Activated CD4-positive, alpha-beta T cell treated with anti-CD3 and anti-CD28 coated beads, Interleukin-2, amount 50 U/mL, for 24 hours (primary cell): Measurements from ENCODE around the gene KCP.
A peak's percentile ranks its signal among the peaks of the same experiment; 100 is the strongest.

Experiments
- DNase-seq, 2 donors: peaks; one replicate each; pipeline ENCODE4 v3.0.0-alpha.2; 2020; ENCODE audit warnings: low read depth in 1 of 2, low spot score in 1 of 2

KCP gene

DNA sequence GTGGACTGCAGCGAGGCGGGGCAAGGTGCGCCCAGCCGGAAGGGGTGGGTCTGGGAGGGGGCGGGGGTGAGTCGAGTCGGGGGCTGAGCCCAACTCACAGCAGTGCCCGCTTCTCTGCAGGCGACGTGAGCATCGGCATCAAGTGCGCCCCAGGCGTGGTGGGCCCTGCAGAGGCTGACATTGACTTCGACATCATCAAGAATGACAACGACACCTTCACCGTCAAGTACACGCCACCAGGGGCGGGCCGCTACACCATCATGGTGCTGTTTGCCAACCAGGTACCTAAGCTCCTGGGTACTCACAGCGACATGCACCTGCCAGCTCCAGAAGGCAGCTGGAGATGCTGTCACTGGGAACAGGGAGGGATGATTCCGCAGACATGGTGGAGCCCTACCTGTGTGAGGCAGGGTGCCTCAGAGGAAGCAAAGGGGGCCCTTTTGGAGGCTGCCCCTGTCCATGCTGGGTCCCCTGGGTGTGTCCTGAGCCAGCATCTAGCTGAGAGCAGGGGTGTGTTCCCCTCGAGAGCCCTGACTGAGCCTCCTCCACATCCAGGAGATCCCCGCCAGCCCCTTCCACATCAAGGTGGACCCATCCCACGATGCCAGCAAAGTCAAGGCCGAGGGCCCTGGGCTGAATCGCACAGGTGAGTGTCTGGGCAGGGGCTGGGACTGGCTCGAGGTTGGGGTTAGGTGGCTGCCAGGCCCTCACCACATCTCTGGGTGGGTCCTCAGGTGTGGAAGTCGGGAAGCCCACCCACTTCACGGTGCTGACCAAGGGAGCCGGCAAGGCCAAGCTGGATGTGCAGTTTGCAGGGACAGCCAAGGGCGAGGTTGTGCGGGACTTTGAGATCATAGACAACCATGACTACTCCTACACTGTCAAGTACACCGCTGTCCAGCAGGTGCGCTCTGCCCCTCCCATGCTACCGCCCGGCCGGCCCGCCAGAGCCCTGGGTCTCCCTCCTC is 67.6 kb downstream of the KCP start:
- no peak for DNase-seq

DNA sequence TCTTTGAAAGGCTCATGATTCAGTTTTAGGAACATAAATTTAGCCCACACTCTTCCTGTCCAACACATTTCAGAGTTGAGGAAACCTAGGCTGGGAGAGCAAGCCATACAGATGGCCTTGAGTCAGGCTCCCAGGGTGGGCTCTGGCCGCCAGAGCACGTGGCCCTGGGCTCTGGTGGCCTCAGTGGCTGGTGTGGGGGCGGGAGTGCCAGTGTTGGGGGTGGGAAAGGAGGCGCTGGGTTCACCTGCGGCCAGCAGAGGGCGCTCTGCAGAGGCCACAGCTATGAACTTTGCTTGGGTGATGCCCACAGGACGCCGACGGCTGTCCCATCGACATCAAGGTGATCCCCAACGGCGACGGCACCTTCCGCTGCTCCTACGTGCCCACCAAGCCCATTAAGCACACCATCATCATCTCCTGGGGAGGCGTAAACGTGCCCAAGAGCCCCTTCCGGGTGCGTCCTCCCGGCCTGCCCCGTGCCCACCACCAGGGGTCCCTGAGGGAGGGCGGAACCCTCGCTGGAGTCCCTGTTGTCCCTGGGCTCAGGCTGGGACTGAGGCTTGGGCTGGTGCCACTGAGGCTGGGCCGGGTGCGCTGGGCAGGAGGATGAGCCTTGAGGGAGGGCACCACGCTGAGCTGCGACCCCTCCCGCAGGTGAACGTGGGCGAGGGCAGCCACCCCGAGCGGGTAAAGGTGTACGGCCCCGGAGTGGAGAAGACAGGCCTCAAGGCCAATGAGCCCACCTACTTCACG is 68.4 kb downstream of the KCP start:
- peak in 1 of 2 donors; percentile 30 for DNase-seq

DNA sequence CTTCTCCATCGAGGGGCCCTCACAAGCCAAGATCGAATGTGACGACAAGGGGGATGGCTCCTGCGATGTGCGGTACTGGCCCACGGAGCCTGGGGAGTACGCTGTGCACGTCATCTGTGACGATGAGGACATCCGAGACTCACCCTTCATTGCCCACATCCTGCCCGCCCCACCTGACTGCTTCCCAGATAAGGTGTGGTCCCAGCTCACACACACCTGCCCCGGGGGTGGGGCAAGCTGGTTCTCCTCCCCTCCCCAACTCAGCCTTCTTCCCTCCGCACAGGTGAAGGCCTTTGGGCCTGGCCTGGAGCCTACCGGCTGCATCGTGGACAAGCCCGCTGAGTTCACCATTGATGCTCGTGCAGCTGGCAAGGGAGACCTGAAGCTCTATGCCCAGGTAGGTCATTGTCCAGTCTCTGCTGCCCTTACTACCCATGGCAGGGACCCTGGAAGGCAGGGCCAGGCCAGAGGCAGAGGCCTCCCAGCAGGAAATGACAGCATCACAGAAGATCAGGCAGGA is 69.3 kb downstream of the KCP start:
- DNase-seq: no peak

DNA sequence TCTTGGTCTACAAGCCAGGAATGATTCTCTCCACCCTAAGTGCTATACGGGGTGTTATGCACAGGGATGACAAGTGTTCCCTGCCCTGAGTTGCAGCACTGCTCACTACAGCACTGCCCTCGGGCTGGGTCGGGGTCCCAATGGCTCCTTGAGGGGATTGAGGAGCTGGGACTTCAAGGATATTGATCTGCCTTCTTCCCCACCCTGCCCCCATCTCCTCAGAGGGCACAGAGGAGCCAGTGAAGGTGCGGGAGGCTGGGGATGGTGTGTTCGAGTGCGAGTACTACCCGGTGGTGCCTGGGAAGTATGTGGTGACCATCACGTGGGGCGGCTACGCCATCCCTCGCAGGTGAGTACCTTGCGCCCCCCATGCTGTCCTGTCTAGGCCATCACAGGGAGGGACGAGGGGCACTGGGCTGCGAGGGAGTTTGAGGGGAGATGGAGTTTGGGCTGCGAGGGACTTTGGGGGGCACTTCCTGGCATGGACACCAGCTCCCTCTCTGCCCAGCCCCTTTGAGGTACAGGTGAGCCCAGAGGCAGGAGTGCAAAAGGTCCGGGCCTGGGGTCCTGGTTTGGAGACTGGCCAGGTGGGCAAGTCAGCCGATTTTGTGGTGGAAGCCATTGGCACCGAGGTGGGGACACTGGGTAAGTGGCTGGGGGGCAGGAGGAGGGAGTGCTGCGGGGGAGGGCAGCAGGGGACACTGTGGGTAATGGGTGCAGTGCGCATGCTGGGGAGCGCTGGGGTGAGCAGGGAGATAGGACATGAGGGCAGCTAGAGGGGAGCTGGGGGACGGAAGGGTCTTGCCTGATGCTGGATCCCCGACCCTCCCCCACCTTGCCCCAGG is 70.0 kb downstream of the KCP start:
- DNase-seq: no peak

DNA sequence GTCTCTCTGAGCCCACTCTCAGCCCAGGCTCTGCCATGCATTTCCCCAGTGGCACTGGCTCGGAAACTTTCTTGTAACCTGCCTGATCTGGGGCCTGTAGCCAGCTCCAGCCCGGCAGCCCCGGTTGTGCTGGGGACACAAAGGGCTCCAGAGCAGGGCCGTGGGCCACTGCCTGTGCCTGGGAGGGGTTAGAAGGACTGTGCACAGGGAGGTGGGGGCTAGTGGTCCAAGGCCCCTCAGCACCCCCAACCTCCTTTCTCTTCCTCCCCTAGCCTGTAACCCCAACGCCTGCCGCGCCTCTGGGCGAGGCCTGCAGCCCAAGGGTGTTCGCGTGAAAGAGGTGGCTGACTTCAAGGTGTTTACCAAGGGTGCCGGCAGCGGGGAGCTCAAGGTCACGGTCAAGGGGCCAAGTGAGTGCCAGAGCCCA is 70.7 kb downstream of the KCP start:
- no peak for DNase-seq

DNA sequence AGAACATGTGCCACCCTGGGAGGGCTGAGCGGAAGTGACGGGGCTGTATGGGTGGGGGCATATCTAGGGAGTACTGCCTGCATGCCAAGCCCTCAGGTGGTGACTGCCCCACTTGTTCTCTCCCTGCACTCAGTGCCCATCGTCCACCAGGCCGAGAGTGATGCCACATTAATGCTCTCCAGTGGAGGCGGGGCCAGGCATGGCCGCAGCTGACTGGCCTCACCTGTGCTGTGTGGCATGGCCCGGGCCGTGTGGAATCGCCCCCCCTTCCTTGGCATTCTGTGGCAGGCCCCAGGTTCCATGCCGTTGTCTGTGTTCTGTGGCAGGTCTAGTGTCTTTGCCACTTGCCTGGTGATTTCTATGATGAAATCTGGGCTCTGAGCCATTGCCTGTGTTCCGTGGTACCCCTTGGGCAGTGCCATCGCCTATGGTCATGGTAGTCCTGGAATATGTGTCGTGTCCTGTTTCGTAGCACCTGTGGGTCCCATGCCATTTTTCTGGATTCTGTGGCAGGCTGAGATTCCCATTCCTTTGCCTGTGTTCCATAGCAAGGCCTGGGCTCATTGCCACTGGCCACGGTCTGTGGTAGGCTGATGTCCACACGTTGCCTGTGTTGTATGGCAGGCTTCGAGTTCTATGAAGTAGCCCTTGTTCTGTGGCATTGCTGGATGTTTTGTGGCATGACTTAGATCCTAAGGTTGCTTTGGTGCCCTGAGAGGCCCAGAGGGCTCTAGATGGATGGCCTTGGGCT is 71.4 kb downstream of the KCP start:
- no peak for DNase-seq

DNA sequence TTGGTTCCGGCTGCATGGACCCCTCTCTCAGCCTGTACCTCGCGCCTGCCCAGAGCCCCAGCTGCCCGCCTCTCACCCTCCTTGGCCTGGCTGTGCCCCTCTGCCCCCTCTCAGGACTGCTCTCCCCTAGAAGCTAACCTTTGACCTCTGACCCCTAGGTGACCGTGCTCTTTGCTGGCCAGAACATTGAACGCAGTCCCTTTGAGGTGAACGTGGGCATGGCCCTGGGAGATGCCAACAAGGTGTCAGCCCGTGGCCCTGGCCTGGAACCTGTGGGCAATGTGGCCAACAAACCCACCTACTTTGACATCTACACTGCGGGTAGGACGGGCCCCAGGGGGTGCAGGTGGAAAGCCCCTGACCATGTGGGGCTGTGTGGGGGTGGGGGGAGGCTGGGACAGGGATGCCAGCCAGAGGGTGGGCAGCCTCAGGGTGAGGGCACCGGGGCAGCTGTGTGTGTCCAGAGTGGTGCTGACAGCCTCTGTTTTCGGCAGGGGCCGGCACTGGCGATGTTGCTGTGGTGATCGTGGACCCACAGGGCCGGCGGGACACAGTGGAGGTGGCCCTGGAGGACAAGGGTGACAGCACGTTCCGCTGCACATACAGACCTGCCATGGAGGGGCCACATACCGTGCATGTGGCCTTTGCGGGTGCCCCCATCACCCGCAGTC is 72.3 kb downstream of the KCP start:
- no peak for DNase-seq

DNA sequence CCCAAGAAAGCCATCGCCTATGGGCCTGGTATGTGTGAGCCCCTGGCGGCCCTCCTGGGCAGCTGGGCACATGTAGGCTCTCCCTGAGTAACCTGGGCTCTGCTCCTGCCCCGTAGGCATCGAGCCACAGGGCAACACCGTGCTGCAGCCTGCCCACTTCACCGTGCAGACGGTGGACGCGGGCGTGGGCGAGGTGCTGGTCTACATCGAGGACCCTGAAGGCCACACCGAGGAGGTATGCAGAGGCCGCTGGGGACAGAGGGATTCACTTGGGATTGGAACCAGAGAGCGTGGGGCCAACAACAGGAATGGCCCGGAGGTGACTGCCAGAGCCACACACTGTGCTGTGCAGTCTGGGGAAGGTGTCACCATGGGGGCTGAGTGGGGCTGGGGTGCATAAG is 73.0 kb downstream of the KCP start:
- no peak for DNase-seq

DNA sequence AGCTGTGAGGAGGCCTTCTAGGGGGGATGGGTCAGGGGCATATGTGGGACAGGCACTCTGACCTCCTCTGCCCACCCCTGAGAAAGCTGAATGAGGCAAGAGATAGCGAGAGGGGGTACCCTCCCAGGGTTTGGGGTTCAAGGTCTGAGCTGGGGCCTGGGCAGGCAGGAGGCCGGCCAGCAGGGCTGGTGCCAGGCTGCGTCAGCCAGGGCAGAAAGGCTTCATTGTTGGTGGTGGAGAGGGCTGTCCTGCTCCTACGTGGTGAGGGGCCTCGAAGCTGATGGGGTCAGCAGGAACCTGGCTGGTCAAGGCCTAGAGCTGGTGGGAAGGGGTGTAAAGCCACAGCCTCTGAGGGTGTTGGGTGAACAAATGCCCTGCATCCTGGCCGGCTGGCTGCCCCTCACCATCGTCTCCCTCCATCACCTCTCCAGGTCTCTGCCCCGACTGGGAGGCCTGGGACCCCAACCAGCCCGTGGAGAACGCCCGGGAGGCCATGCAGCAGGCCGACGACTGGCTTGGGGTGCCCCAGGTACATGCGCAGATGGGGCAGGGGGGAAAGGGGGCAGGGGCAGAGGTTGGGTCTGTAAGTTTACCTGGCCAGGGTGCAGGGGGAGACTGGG is 73.7 kb downstream of the KCP start:
- no peak for DNase-seq

DNA sequence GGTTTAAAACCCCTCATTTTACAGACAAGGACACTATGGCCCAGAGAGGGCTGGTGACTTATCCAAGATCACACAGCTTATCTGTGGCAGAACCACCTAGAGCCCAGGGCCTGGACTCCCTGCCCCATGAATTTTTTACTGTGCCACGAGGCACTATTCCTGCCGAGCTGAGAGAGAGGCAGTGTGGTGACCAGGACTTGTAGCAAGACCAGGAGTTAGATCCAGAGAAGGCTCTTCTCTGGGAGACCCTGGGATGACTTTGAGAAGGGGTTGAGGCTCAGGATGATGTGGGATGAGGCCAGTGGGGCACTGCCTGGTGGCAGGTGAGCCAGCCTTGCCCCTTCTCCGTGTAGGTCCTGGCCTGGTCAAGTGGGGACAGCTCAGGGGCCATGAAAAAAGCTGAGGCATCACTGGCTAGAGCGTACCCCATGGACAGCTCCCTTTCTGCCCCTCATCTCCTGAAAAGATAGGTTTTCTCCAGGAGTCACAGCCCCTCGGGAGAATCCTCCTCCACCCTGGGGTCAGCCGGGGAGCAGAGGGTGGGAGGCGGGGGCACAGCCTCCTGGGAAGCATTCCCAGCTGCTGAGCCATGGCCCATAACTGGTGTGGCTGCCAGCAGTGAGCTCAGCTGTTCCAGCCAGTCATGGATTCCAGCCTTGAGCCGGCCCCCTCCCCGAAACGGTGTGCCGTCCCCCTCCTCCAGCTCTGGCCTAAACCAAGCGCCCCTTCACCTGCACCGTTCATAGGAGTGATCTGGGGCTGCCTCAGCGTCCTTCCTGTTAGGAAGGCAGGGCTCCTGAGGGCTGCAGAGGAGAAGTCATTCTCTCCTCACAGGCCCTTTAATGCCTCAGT is 74.5 kb downstream of the KCP start:
- no peak for DNase-seq

DNA sequence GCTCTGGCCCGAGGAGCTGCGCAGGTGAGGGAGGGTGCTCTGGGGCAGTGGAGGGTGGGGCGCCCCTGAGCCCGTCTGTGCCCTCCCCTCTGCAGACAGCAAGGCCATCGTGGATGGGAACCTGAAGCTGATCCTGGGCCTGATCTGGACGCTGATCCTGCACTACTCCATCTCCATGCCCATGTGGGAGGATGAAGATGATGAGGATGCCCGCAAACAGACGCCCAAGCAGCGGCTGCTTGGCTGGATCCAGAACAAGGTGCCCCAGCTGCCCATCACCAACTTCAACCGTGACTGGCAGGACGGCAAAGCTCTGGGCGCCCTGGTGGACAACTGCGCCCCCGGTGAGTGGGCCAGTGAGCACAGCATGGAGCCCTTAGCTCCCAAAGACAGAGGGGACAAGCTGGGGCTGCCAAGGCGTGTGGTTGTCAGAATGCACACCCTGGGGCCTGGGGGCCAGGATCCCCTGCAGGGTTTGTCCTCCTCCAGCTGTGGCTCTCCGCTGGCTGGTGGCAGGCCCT is 75.2 kb downstream of the KCP start:
- no peak for DNase-seq

DNA sequence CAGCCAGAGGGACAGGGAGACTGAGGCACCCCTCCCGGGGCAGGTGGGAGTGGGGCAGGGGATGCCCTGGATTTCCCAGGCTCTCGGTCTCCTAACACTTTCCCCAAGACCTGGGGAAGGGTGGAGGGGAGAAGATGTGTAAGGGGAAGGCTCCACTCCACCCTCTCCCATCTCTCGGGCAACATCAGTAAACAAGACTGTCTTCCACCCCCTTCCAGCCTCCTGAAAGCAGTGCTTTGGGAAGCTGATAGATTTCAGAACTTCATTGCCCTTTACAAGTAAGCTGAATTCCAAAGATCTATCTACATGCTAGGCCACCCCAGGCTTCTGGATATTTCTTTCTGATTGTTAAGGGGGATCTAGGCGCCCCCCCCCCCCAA is 76.6 kb downstream of the KCP start:
- no peak for DNase-seq

DNA sequence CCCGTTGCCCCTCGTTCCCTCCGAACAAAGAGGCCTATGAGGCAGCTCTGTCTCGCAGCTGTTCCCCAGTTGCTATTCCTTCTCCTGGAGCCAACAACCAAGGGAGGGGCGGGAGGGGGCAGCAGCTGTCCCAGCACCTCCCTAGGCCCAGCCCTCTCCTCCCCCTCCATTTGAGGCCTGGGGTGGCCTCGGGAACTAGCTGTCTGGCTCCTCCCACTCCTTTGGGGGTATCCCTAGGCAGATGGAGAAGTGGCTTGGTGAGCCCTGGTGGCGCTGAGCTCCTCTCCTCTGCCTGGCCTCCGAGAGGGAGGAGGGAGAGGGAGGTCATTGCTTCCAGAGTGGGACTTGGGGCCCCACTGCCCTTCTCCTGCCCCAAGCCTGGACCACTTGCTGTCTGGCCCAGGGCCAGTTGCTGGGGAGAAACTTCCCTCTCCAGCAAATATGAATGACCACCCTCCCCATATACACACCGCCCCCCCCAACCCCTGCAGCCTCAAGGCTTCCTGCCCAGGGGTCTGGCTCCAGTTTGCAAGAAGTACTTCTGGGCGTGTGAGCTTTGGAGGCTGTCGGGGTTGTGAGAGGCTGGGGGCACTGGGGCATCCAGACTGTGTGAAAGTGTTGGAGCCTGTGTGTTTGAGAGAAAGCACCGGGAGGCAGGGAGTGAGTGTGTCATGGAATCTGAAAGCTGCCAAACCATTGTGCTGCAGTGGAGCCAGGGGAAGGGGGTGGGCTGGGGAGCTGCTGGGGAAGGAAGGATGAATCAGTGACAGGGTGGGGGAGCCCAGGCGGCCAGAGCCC is 77.2 kb downstream of the KCP start:
- DNase-seq: no peak

DNA sequence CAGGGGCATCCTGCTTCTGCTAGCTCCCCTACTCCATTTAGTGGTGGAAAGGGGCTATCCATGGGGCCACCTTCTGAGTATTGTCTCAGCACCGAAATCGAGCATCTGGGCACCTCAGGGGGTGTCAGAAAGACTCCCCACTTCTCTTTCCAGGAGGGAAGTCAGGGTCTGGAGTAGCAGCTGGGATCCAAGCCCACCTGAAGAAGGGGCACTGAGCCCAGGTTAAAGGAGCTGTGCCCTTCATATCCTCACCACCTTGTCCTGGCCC is 77.7 kb downstream of the KCP start:
- no peak for DNase-seq

DNA sequence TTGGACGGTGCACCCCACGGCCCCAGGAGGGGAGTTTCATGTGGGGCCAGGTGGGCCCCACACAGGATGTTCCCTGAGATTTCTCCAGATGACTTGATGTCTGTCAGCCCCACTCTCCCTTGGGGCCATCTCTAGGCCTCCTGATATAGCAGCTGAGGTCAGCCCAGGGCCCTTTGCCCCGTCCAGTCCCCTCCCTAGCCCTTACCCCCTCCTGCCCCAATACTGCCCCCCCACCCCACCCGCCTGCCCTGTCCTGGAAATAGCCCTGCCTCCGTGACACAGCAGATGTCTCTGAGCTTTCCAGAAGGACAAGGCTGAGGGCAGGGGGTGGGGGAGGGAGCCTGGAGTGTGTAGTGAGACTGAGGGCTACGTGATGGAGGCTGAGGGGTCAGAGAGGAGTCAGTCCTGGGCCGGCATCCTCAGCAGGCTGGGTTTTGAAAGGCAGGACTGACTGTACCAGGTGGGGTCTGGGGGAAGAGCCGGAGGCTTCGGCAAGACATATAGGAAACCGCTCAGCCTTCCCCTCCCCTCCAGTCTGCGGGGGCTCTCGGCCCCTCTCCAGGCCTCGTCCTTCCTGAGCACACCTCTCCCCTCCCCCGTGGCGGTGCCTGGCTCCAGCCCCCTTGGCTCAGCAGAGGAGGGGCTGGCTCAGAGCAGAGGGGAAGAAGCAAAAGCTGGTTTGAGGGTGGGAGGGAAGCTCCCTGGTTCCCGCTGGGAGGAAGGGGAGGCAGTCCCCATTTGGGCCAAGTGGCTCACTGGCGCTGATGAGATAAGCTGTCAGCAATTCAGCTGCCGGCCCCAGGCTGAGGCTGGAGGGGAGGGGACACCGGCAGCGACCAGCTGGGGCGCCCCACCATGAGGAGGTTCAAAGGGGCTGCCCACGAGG is 78.3 kb downstream of the KCP start:
- no peak for DNase-seq

DNA sequence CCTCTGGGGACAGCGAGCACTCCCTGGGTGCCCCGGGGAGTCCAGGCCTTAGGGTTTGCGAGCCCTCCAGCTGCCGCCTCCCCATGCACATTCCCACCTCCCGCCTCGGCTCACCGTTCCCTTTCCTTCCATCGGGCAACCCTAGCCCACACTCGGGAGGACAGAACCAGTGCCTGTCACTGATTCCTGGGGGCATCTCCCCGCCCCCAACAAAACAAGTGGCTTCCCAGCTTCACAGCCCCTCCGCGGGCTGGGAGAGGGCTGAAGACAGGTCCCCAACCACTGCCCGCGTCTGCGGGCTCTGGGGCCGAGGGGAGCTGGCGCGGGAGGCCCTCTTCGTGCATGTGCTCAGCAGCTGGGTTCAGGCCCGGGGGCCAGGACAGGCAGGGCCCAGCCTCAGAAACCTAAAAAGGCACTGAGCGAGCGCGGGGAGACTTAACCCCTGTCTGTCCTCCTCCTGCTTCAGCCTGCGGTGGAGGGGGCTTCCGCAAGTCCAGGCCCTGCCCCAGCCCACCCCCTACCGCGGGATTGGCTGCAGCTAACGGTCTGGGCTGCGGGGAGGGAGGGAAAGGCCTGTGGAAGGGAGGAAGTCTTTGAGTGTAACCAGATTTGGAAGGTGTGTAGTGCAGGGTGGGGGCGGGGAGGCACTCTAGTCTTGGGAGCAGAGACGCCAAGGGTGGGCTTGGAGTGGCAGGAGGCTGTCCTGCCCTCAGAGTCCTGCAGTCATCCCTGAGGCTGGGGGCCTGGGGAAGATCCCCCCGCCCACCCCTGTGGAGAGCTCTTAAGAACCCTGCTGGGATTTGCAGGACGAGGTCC is 79.1 kb downstream of the KCP start:
- no peak for DNase-seq
